Muscle of leg (tissue), 11 donors: ENCODE measurements around the gene SNX24. TPM values are rescaled to one million over a fixed set of nuclear protein-coding genes. Genes with fewer than 3 reads are reported as not detected.
A peak's percentile ranks its signal among the peaks of the same experiment; 100 is the strongest.

ENCODE experiments used
- DNase-seq: peaks from one replicate; pipeline ENCODE4 v3.0.0; 2013
- H3K27ac ChIP-seq: one replicate; pipeline ENCODE4 v1.5.1; 2013; ENCODE audit warnings: mild to moderate bottlenecking, low read length, control low read depth
- H3K27me3 ChIP-seq: one replicate; pipeline ENCODE4 v1.6.1; 2013; ENCODE audit warnings: low read length; ENCODE audit not compliant: control insufficient read depth, insufficient read depth
- H3K36me3 ChIP-seq: one replicate; pipeline ENCODE4 v1.6.1; 2013; ENCODE audit warnings: low read length; ENCODE audit not compliant: control insufficient read depth, insufficient read depth
- H3K4me1 ChIP-seq: one replicate; pipeline ENCODE4 v1.6.1; 2013; ENCODE audit warnings: low read length; ENCODE audit not compliant: control insufficient read depth, insufficient read depth
- H3K4me3 ChIP-seq: one replicate; pipeline ENCODE4 v1.5.1; 2013; ENCODE audit warnings: low read length, control low read depth
- H3K9me3 ChIP-seq: replicated peaks from 2 replicates; pipeline ENCODE4 v1.6.1; 2013; ENCODE audit warnings: low read depth, low read length; ENCODE audit not compliant: control insufficient read depth
- WGBS: methylation state at CpG from one replicate; pipeline ENCODE4 v1.1.5; 2013; ENCODE audit warnings: missing lambda C conversion rate; ENCODE audit not compliant: insufficient coverage; 5-methylcytosine and 5-hydroxymethylcytosine counted together
- polyA plus RNA-seq, 8 donors: library from polyadenylated mRNA; unstranded; fragments of 120-200 nt; gene quantifications; one replicate each; pipeline versions ENCODE4 v1.2.1 to v1.2.3, GENCODE V29; 2013; ENCODE audit warnings: inconsistent platforms in 1 of 8, low replicate concordance in 1 of 8; ENCODE audit not compliant: insufficient read length in 8 of 8, insufficient read depth in 1 of 8
- total RNA-seq: library from RNA; stranded (reverse); fragments of 120-200 nt; gene quantifications from one replicate; pipeline ENCODE4 v1.2.4, GENCODE V29; 2013

SNX24 gene
- total and polyA plus RNA-seq, 9 donors = 8.9 to 13.2 (median 10.6) TPM

DNA sequence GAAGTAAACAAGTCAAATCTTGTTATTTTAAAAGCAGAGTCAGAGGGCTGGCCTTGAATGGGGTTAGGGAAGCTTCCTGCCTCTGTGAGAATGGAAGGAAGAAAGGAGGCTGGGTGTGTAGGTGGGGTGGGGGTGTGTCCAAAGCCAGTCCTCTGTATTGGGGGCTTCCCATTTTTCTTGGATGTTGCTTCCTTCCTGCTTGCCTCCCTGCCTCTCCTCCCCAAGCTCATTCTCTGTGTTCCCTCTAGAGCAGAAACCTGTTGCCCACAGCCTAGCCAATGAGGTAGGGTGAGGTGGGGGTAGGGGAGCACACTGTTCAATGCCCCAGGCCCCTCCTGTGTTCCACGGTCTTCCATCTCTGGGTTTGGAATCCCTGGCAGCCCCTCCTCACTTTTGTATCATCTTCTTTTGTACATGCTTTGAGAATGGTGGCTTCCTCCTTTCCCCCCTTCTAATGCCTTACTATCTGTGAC, 39.7 kb downstream of the SNX24 start:
- Histone ChIP-seq H3K9me3 (no peaks in the 10 kb centered on the region), H3K4me1 (peaks cover 3% of the 10 kb centered on the region), H3K4me3 (no peak overlapping the region), H3K36me3 (no peaks in the 10 kb centered on the region), H3K27me3 (no peaks in the 10 kb centered on the region), H3K27ac (no peak overlapping the region)
- no CpG with 5 or more reads among the region's 1 CpG for WGBS
- DNase-seq = no peak

DNA sequence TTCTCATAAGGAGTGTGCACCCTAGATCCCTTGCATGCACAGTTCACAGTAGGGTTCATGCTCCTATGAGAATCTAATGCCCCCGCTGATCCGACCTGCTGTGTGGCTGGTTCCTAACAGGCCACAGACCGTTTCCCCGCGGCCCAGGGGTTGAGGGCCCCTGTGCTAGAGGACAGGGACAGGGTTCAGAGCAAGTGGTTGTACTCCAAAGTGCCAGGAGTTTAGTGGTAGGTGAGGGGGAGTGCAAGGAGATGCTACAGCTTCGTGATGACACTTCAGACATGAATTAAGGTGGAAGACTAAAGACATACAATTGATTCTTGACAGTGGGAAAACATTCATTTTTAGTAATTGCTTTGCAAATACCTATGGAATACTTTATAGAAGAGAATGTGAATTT, 40.5 kb downstream of the SNX24 start:
- 86% methylated on average over 5 of the region's 6 CpGs for WGBS
- peaks cover under 1% of the 10 kb centered on the region for H3K4me1 ChIP-seq

DNA sequence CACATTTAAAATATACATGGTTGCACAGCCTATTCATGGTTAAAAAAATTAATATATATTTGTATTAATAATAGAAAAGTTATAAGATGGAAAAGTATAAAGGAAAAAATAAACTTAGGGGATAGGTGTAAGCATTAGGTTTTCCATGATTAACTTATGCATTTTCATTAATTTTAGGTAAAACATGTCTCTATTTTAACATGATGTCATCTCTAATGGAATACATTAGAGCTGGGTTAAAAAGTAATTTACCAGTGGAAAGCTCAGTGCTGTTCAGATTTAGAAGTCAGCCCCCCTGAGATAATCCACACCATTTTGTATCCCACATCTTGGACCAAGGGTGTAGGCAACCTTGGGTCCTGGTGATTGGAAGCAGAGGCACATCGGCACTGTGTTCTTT, 49.7 kb downstream of the SNX24 start:
- WGBS = no CpG with 5 or more reads among the region's 1 CpG
- DNase-seq = no peak
- no peak overlapping the region for H3K4me3 ChIP-seq

More for the DNA sequence above, 40.5 kb downstream of the SNX24 start:
- H3K4me3 ChIP-seq = no peak overlapping the region
- H3K27me3 ChIP-seq = no peaks in the 10 kb centered on the region
- no peak for DNase-seq
- H3K27ac ChIP-seq = no peak overlapping the region
- no peaks in the 10 kb centered on the region for H3K36me3 ChIP-seq
- no peaks in the 10 kb centered on the region for H3K9me3 ChIP-seq

DNA sequence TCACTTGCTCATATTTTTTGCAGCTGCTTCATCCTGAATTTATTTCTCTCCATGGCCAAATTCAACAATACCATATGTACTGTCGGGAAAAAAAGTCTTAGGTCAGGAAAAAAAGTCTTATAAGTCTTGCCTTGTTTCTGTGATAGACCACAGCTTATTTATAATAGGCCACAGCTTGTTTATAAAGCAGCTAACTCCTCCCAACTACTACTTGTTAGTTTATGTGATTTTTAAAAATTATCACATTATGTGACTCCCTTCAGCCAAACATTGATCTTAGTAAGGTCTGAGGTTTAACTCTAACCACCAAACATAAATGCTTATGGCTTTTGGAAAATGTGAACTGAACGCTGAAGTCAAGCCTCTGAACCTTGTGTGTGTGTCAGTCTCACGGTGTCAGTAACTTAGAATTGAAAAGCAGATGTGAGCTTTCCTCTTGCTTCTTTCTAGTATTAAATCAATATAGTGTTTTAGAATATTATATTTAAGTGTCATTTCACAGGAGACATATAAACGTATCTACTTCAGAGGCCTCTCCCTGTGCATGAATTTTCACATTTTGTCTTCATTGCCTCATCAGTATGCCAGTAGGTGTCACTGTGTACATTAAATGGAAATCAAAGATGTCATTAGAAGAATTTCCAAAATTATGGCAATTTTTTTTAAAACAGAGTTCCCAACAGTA, 51.3 kb downstream of the SNX24 start:
- WGBS = no CpG with 5 or more reads among the region's 4 CpGs
- H3K36me3 ChIP-seq = no peaks in the 10 kb centered on the region
- peak; percentile 64 for DNase-seq

More for the DNA sequence above, 49.7 kb downstream of the SNX24 start:
- no peaks in the 10 kb centered on the region for H3K4me1 ChIP-seq
- H3K36me3 ChIP-seq = no peaks in the 10 kb centered on the region
- H3K27ac ChIP-seq = no peak overlapping the region
- no peaks in the 10 kb centered on the region for H3K9me3 ChIP-seq
- no peaks in the 10 kb centered on the region for H3K27me3 ChIP-seq

DNA sequence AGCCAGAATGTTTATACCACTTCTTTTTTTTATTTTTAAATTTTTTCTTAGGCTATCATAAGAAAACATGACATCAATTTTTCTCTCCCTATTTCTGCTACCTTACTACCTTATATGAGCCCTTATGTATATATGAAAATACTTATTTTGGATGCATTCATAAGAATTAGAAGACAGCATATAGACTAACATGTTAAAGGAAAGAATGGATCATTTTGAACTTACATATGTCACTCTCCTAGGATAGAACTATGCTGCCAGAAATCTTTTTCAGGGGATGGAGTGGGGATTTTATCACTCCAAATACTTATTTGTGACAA, 51.8 kb downstream of the SNX24 start:
- Histone ChIP-seq H3K27me3 (no peaks in the 10 kb centered on the region), H3K4me3 (no peak overlapping the region), H3K36me3 (no peaks in the 10 kb centered on the region), H3K4me1 (no peaks in the 10 kb centered on the region), H3K27ac (no peak overlapping the region), H3K9me3 (no peaks in the 10 kb centered on the region)
- DNase-seq = no peak

More for the DNA sequence above, 51.3 kb downstream of the SNX24 start:
- Histone ChIP-seq H3K9me3 (no peaks in the 10 kb centered on the region), H3K27me3 (no peaks in the 10 kb centered on the region), H3K4me1 (no peaks in the 10 kb centered on the region), H3K27ac (no peak overlapping the region), H3K4me3 (no peak overlapping the region)

DNA sequence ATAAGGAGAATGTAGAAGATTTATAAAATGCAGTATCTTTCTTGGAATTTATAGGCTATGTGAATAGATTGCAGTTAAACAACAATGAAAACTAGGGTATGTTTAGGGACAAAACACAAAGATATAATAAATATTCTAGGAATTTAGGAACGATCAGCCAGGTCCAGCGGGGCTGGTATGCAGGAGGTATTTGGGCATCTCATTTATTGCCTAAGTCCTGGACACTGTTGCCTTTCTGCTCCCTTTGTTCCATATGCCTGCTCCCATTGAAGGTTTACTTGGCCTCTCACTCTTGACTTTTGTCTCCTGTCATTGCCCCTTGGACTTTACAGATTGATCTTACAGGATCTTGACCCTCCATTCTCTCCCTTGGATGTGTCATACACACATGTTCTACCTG, 55.9 kb downstream of the SNX24 start:
- Histone ChIP-seq H3K9me3 (no peaks in the 10 kb centered on the region), H3K27ac (no peak overlapping the region), H3K36me3 (no peaks in the 10 kb centered on the region), H3K27me3 (no peaks in the 10 kb centered on the region), H3K4me3 (no peak overlapping the region), H3K4me1 (no peaks in the 10 kb centered on the region)
- 100% methylated on average over 1 of the region's 2 CpGs for WGBS
- DNase-seq = no peak

DNA sequence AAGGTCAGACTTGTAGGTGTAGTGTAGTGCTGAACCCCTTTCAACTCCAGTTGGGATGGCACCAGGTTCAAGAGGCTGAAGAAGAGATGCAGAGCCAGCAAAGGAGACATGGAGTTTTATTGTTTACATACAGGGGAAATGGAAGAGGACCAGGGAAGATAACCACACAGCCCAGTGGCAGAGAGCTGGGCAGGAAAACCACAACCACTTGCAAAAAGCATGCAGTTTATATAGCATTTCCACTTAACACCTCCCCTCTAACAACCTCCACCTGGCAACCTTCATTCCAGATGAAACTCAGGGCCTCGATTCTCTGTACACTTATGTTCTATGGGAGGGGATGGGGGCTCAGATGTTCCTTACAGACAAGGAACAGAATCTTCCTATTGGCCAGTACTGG, 56.9 kb downstream of the SNX24 start:
- Histone ChIP-seq H3K27ac (no peak overlapping the region), H3K9me3 (no peaks in the 10 kb centered on the region), H3K4me1 (no peaks in the 10 kb centered on the region), H3K27me3 (no peaks in the 10 kb centered on the region), H3K36me3 (no peaks in the 10 kb centered on the region), H3K4me3 (no peak overlapping the region)
- no CpG with 5 or more reads among the region's 1 CpG for WGBS
- no peak for DNase-seq

DNA sequence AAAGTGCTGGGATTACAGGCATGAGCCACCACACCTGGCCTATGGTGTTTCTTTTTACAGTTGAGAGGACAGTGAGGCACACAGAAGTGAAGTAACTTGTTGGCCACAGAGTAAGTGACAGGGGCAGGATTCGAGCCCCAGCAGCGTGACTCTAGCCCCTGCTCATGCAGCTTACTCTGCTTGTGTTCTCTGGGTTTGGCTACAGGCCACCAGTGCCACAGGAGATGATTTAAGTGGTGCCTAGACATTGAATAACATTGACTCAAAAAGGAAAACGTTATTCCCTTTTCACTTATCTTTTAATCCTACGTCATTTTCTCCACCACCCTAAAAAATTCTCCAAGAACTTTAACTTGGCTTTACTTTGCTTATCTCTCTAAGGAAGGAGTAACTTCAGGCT, 61.4 kb downstream of the SNX24 start:
- no peak for DNase-seq
- no peaks in the 10 kb centered on the region for H3K36me3 ChIP-seq
- H3K9me3 ChIP-seq = no peaks in the 10 kb centered on the region
- 40% methylated on average over 1 of the region's 4 CpGs for WGBS
- H3K27me3 ChIP-seq = no peaks in the 10 kb centered on the region
- H3K4me1 ChIP-seq = no peaks in the 10 kb centered on the region
- H3K27ac ChIP-seq = no peak overlapping the region
- H3K4me3 ChIP-seq = no peak overlapping the region

DNA sequence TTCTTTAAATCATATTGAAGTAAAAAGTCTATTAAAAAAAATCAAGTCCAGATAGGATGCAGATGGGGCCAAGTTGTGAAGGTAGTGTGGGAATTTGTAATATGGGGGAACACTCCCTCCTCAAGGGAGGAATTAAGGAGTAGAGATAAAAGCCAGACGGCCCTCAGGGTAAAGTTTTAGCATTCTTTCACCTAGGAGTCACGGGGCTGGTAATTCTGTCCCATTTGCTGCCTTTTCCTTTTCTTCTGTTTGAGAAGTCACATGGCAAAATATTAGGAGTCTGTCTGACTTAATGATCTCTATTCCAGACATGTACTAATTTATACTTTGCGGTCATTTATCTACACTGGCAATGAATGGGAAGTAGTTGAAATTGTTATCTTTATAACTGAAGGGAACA, 61.9 kb downstream of the SNX24 start:
- Histone ChIP-seq H3K27me3 (no peaks in the 10 kb centered on the region), H3K27ac (no peak overlapping the region), H3K4me1 (no peaks in the 10 kb centered on the region), H3K4me3 (no peak overlapping the region), H3K36me3 (no peaks in the 10 kb centered on the region), H3K9me3 (no peaks in the 10 kb centered on the region)
- DNase-seq = no peak
- WGBS = no CpG with 5 or more reads among the region's 3 CpGs

DNA sequence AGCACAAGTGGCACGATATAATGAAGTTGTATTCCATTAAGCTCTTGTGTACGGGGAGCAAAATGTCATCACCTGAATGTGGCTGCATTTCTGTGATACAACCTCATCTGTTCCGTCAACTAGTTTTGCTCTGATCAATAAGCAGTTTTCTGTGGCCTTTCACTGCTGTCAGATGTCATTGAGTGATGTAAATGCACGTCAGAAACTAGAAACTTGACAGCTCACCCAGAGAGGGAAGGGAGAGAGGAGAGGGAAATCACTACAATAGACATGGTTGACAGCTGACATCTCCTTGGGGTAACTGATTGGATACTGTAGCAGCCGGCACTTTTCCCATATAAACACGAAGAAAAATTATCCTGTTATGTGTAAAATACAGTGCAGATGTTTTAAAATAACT, 62.7 kb downstream of the SNX24 start:
- WGBS = 54% methylated on average over 2 of the region's 6 CpGs
- H3K9me3 ChIP-seq = no peaks in the 10 kb centered on the region
- H3K4me1 ChIP-seq = no peaks in the 10 kb centered on the region
- no peak overlapping the region for H3K4me3 ChIP-seq
- no peaks in the 10 kb centered on the region for H3K27me3 ChIP-seq
- no peak for DNase-seq
- H3K27ac ChIP-seq = no peak overlapping the region
- no peaks in the 10 kb centered on the region for H3K36me3 ChIP-seq

DNA sequence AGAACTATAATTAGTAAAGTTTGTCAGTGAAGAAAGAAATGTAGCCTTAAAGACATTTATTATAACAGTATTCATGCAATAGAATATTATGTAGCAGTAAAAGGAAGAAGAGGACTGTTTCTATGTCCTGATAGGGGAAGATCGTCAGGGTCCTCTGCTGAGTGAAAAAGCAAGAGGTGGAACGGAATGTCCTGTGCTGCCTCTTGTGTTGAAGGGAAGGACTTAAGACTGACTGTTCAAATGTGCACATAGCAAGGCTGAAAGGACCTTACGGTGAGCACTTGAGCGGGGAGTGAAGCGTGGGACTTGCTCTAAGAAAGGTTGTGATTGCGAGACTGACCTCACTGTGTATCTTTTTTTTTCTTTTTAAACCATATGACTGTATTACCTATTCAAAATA, 63.2 kb downstream of the SNX24 start:
- Histone ChIP-seq H3K27me3 (no peaks in the 10 kb centered on the region), H3K27ac (no peak overlapping the region), H3K4me3 (no peak overlapping the region), H3K36me3 (no peaks in the 10 kb centered on the region), H3K9me3 (no peaks in the 10 kb centered on the region), H3K4me1 (no peaks in the 10 kb centered on the region)
- WGBS = 37% methylated on average over 2 of the region's 6 CpGs
- no peak for DNase-seq
